IMR-90 (cell line): Measurements from ENCODE around the gene CTBP1. TPM values are rescaled to one million over a fixed set of nuclear protein-coding genes. Genes with fewer than 3 reads are reported as not detected.

Experiments used
- ATAC-seq: fragments of 200-7000 bp; cut with Tn5 transposase; 2 replicates; pipeline ENCODE4 v1.9.1; 2020; ENCODE audit warnings: low read depth, mild to moderate bottlenecking, moderate library complexity
- BruUV-seq: library from RNA; stranded (reverse); fragments of 400-500 nt; replicated peaks from 2 replicates; lab custom pipeline; 2021; lab: Mats Ljungman, UMichigan
- CTCF ChIA-PET: fragments of 300-600 bp; formaldehyde crosslinking; extraction: SDS; loops from one replicate; lab custom pipeline; 2021; ENCODE audit warnings: antibody characterized with exemption; lab: Yijun Ruan, JAX
- POLR2A ChIA-PET: fragments of 300-600 bp; sonication (Branson Sonifier 250); formaldehyde crosslinking; loops from one replicate; lab custom pipeline; 2022; ENCODE audit warnings: antibody characterized with exemption; ENCODE audit not compliant: unreplicated experiment; lab: Charles Lee
- DNase-seq: peaks from one replicate; pipeline ENCODE4 v3.0.0; 2013
- H2AFZ ChIP-seq: replicated peaks from 2 replicates; pipeline ENCODE3; 2013; ENCODE audit warnings: low read length, mild to moderate bottlenecking; ENCODE audit not compliant: poor library complexity
- H2AK5ac ChIP-seq: 2 replicates; pipeline ENCODE4 v1.6.1; 2013; ENCODE audit warnings: low read depth, low read length, inconsistent platforms
- H2AK9ac ChIP-seq: replicated peaks from 2 replicates; pipeline ENCODE3; 2013; ENCODE audit warnings: mild to moderate bottlenecking, low read depth, low read length, moderate library complexity; ENCODE audit not compliant: poor library complexity
- H2BK120ac ChIP-seq: 2 replicates; pipeline ENCODE4 v1.6.1; 2013; ENCODE audit warnings: low read depth, low read length, inconsistent platforms
- H2BK15ac ChIP-seq: 3 replicates; pipeline ENCODE4 v1.6.1; 2013; ENCODE audit warnings: low read depth, low read length, inconsistent platforms
- H2BK20ac ChIP-seq: 2 replicates; pipeline ENCODE4 v1.6.1; 2013; ENCODE audit warnings: low read depth, mild to moderate bottlenecking, inconsistent platforms, low read length, moderate library complexity
- H2BK5ac ChIP-seq: 2 replicates; pipeline ENCODE4 v1.6.1; 2013; ENCODE audit warnings: mild to moderate bottlenecking, low read depth, low read length, inconsistent platforms; ENCODE audit not compliant: poor library complexity, severe bottlenecking
- H3K14ac ChIP-seq: replicated peaks from 2 replicates; pipeline ENCODE4 v1.6.1; 2013; ENCODE audit warnings: low read depth, low read length, inconsistent platforms
- H3K18ac ChIP-seq: 2 replicates; pipeline ENCODE4 v1.6.1; 2013; ENCODE audit warnings: low read depth, low read length, control low read depth
- H3K23ac ChIP-seq: 2 replicates; pipeline ENCODE4 v1.6.1; 2013; ENCODE audit warnings: low read depth, low read length, inconsistent platforms
- H3K27ac ChIP-seq: 2 replicates; pipeline ENCODE4 v1.5.1; 2013; ENCODE audit warnings: mild to moderate bottlenecking, control low read depth, low read length; ENCODE audit not compliant: insufficient read depth
- H3K27me3 ChIP-seq: 2 replicates; pipeline ENCODE4 v1.6.1; 2013; ENCODE audit warnings: low read length; ENCODE audit not compliant: control insufficient read depth, insufficient read depth
- H3K36me3 ChIP-seq: 2 replicates; pipeline ENCODE4 v1.6.1; 2013; ENCODE audit warnings: low read length, mixed read lengths; ENCODE audit not compliant: control insufficient read depth, insufficient read depth
- H3K4ac ChIP-seq: 2 replicates; pipeline ENCODE4 v1.6.1; 2013; ENCODE audit warnings: low read depth, low read length, inconsistent platforms
- H3K4me1 ChIP-seq: 2 replicates; pipeline ENCODE4 v1.6.1; 2013; ENCODE audit warnings: low read length, mixed read lengths; ENCODE audit not compliant: control insufficient read depth, insufficient read depth
- H3K4me2 ChIP-seq: 2 replicates; pipeline ENCODE4 v1.6.1; 2013; ENCODE audit warnings: low read depth, mild to moderate bottlenecking, control low read depth, low read length, moderate library complexity
- H3K4me3 ChIP-seq: 2 replicates; pipeline ENCODE4 v1.5.1; 2013; ENCODE audit warnings: low read depth, mild to moderate bottlenecking, control low read depth, low read length, moderate library complexity; ENCODE audit not compliant: insufficient read depth
- H3K56ac ChIP-seq: 2 replicates; pipeline ENCODE4 v1.6.1; 2013; ENCODE audit warnings: low read length, inconsistent platforms; ENCODE audit not compliant: insufficient read depth; ENCODE audit errors: extremely low read depth
- H3K79me1 ChIP-seq, 2 experiments: 2 replicates each; pipeline ENCODE4 v1.6.1; 2013; ENCODE audit warnings: low read length in 2 of 2, inconsistent platforms in 1 of 2, low read depth in 1 of 2
- H3K9ac ChIP-seq: 2 replicates; pipeline ENCODE4 v1.6.1; 2013; ENCODE audit warnings: low read depth, low read length, control low read depth
- H3K9me1 ChIP-seq: 2 replicates; pipeline ENCODE4 v1.6.1; 2013; ENCODE audit warnings: low read length, inconsistent platforms; ENCODE audit not compliant: insufficient read depth
- H3K9me3 ChIP-seq: 2 replicates; pipeline ENCODE4 v1.6.1; 2013; ENCODE audit warnings: low read length; ENCODE audit not compliant: control insufficient read depth, insufficient read depth
- H4K20me1 ChIP-seq: 2 replicates; pipeline ENCODE4 v1.6.1; 2013; ENCODE audit warnings: low read length, inconsistent platforms; ENCODE audit not compliant: insufficient read depth
- H4K5ac ChIP-seq: 2 replicates; pipeline ENCODE4 v1.6.1; 2013; ENCODE audit warnings: mild to moderate bottlenecking, low read depth, low read length, control low read depth
- H4K8ac ChIP-seq, 2 experiments: 2 replicates each; pipeline ENCODE4 v1.6.1; 2013; ENCODE audit warnings: low read depth in 2 of 2, low read length in 2 of 2, control low read depth in 1 of 2, inconsistent platforms in 1 of 2
- H4K91ac ChIP-seq: 2 replicates; pipeline ENCODE4 v1.6.1; 2013; ENCODE audit warnings: low read depth, low read length, inconsistent platforms; ENCODE audit not compliant: insufficient read depth
- RFX5 ChIP-seq: IDR thresholded peaks from 2 replicates; pipeline ENCODE4 v1.8.0; 2012; ENCODE audit warnings: low read depth, mild to moderate bottlenecking, low read length, moderate library complexity
- SMC3 ChIP-seq: fragments of 150-350 bp; IDR thresholded peaks from 2 replicates; pipeline ENCODE4 v1.6.1; 2016; ENCODE audit warnings: low read depth, mild to moderate bottlenecking, antibody characterized with exemption, low read length, moderate library complexity
- WGBS, 2 experiments: methylation state at CpG; one replicate each; pipeline versions ENCODE4 v1.1.5 to v1.1.7; 2013; ENCODE audit warnings: missing lambda C conversion rate in 2 of 2; ENCODE audit not compliant: insufficient read length in 1 of 2; ENCODE audit errors: extremely low coverage in 2 of 2; 5-methylcytosine and 5-hydroxymethylcytosine counted together
- dilution Hi-C: fragments of 300-500 bp; cut with HindIII; formaldehyde crosslinking; loops from one replicate; pipeline ENCODE4 v1.14.3; 2018; ENCODE audit warnings: low sequenced_read_pairs; ENCODE audit not compliant: unreplicated experiment
- in situ Hi-C: fragments of 300-500 bp; cut with MboI; formaldehyde crosslinking; loops from 3 replicates; pipeline ENCODE4 v1.14.3; 2019; ENCODE audit warnings: low sequenced_read_pairs, inconsistent platforms, mixed read lengths
- intact Hi-C: fragments of 100-400 bp; cut with micrococcal nuclease; formaldehyde crosslinking; loops from 2 replicates; pipeline ENCODE4 v1.10.0; 2022
- polyA plus RNA-seq, 3 experiments: library from polyadenylated mRNA; depleted of rRNA; stranded (reverse); fragments of >200 nt; gene quantifications; 2 replicates each; pipeline ENCODE4 v1.2.3, GENCODE V29; 2012; ENCODE audit warnings: low replicate concordance in 1 of 3
- total RNA-seq: library from RNA; depleted of rRNA; stranded (reverse); fragments of >200 nt; gene quantifications from 2 replicates; pipeline ENCODE4 v1.2.3, GENCODE V29; 2012

Gene CTBP1
- total and polyA plus RNA-seq, 2 of the 4 experiments (the other 2 are of a cell fraction): 147 to 212 TPM

DNA sequence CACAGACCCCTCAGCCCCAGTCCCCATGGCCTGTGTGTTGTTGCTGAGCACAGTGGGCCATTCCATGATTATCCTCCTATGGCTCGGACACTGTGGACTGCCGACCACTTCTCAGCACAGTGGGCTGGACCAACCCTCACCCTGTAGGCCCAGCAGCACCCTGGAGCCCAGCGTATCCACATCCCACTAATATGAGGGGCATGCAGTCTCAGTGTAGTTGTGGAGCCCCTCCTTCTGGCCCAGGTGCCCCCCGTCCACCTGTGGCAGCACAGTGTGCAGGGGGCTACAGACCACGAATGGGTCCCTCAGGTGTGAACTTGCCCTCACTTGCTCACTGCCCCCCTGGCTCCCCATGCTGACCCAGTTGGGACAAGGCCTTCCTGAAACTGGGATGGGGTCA is 84.5 kb downstream of the CTBP1 start:
- Histone ChIP-seq H2AFZ (no peak overlapping the region), H4K20me1 (no peaks in the 10 kb centered on the region), H3K23ac (no peak overlapping the region), H2AK5ac (no peak overlapping the region), H3K36me3 (peaks cover 8% of the 10 kb centered on the region; the same call in 1 of the 2 replicates), H3K4me2 (no peak overlapping the region), H3K4me3 (no peak overlapping the region), H4K5ac (no peak overlapping the region), H4K91ac (no peak overlapping the region), H2BK120ac (no peak overlapping the region), H4K8ac (no peak overlapping the region), H2BK5ac (no peak overlapping the region), H3K27me3 (peaks cover 2% of the 10 kb centered on the region; the same call in 1 of the 2 replicates), H3K56ac (no peak overlapping the region), H3K18ac (no peak overlapping the region), H3K9me3 (peaks cover 4% of the 10 kb centered on the region; the same call in 1 of the 2 replicates), H3K9me1 (no peaks in the 10 kb centered on the region), H3K14ac (no peak overlapping the region), H2AK9ac (no peak overlapping the region), H3K4me1 (peaks cover 8% of the 10 kb centered on the region; the same call in 1 of the 2 replicates), H2BK20ac (no peak overlapping the region), H3K27ac (no peak overlapping the region), H3K4ac (no peak overlapping the region), H3K79me1 (peaks cover 0 to 5% of the 10 kb centered on the region in 2 experiments; a peak in 1 of 4 replicates), H3K9ac (no peak overlapping the region), H2BK15ac (no peak overlapping the region)
- in situ Hi-C loops (loop anchor here (25.0 kb wide), 1 partner anchor 473 kb away; no protein-coding TSS in a partner anchor), dilution Hi-C loops (no loop called here), intact Hi-C loops (no loop called here)
- TF ChIP-seq SMC3 (no peak), RFX5 (no peak)
- ChIA-PET CTCF (no interaction called here), POLR2A (no interaction called here)
- WGBS, 2 experiments: no CpG with 5 or more reads among the region's 5 CpGs
- ATAC-seq (no peak), DNase-seq (no peak)
- no TSS peak for BruUV-seq
